H1 (cell line): ENCODE measurements around the gene CASP1.
"Not testable (repeated sequence)": the region's sequence is repeated elsewhere in the genome, so short reads cannot be mapped to it uniquely, and the experiment has no call there.

Source experiments
- BCL11A ChIP-seq, 2 experiments: IDR thresholded peaks; one replicate each; pipeline ENCODE4 v1.6.1; 2011; ENCODE audit warnings: low read depth in 2 of 2, low read length in 2 of 2, mild to moderate bottlenecking in 2 of 2
- CTCF ChIP-seq, 3 experiments: IDR thresholded peaks; 1 replicate in 2 of 3; 2 replicates in 1 of 3; pipeline versions ENCODE4 v1.5.1 to v1.6.1; 2011; ENCODE audit warnings: low read length in 3 of 3, mild to moderate bottlenecking in 3 of 3, inconsistent platforms in 2 of 3, low read depth in 1 of 3, moderate library complexity in 1 of 3; ENCODE audit not compliant: insufficient read depth in 1 of 3; ENCODE audit errors: control extremely low read depth in 1 of 3
- EZH2 ChIP-seq: fragments of 200-600 bp; sonication (generic); IDR thresholded peaks from 2 replicates; pipeline ENCODE4 v1.7.1; 2012; ENCODE audit warnings: low read depth, mild to moderate bottlenecking, moderate library complexity, low read length, inconsistent platforms; ENCODE audit not compliant: severe bottlenecking
- GTF2F1 ChIP-seq: IDR thresholded peaks from 2 replicates; pipeline ENCODE4 v1.6.1; 2012; ENCODE audit warnings: low read depth, low read length, improper control_type of control experiment, borderline replicate concordance
- JUN ChIP-seq: IDR thresholded peaks from 2 replicates; pipeline ENCODE4 v1.6.1; 2011; ENCODE audit warnings: low read depth, mild to moderate bottlenecking, improper control_type of control experiment, low read length
- NRF1 ChIP-seq: IDR thresholded peaks from 2 replicates; pipeline ENCODE4 v1.6.1; 2011; ENCODE audit warnings: mild to moderate bottlenecking, low read depth, low read length, improper control_type of control experiment
- POLR2A ChIP-seq, 2 experiments: IDR thresholded peaks; 1 replicate in 1 of 2; 2 replicates in 1 of 2; pipeline ENCODE4 v1.6.1; 2011; ENCODE audit warnings: low read depth in 2 of 2, low read length in 2 of 2, mild to moderate bottlenecking in 2 of 2; ENCODE audit errors: control extremely low read depth in 1 of 2
- POLR2AphosphoS5 ChIP-seq: IDR thresholded peaks from 2 replicates; pipeline ENCODE4 v1.6.1; 2011; ENCODE audit warnings: low read depth, low read length

- TF ChIP-seq NRF1; EZH2; BCL11A (IDR thresholded peaks at IDR 0.05; ENCODE audit: low read depth in 2 of 2, low read length in 2 of 2); POLR2AphosphoS5; POLR2A (IDR thresholded peaks at IDR 0.05; ENCODE audit: control extremely low read depth in 1 of 2, low read depth in 2 of 2, low read length in 2 of 2); CTCF (IDR thresholded peaks at IDR 0.05; ENCODE audit: control extremely low read depth in 1 of 3, insufficient read depth in 1 of 3, low read depth in 1 of 3, low read length in 3 of 3); GTF2F1; JUN: not testable (repeated sequence)
Measured at GRCh38 chr11:105069749-105070148, 34.8 kb upstream of the CASP1 start.
